Measurements from ENCODE around the gene ZNF816. TPM values are rescaled to one million over a fixed set of nuclear protein-coding genes. Genes with fewer than 3 reads are reported as not detected.

The ZNF816 gene
- total RNA-seq, 2 donors from 2014 or later = 6.5 to 13.7 TPM

- TF ChIP-seq, protein P1, sequence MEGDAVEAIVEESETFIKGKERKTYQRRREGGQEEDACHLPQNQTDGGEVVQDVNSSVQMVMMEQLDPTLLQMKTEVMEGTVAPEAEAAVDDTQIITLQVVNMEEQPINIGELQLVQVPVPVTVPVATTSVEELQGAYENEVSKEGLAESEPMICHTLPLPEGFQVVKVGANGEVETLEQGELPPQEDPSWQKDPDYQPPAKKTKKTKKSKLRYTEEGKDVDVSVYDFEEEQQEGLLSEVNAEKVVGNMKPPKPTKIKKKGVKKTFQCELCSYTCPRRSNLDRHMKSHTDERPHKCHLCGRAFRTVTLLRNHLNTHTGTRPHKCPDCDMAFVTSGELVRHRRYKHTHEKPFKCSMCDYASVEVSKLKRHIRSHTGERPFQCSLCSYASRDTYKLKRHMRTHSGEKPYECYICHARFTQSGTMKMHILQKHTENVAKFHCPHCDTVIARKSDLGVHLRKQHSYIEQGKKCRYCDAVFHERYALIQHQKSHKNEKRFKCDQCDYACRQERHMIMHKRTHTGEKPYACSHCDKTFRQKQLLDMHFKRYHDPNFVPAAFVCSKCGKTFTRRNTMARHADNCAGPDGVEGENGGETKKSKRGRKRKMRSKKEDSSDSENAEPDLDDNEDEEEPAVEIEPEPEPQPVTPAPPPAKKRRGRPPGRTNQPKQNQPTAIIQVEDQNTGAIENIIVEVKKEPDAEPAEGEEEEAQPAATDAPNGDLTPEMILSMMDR (IDR thresholded peaks at IDR 0.05) = no peak
- Histone ChIP-seq H3K36me3 (no peaks in the 10 kb centered on the region), H3K9me3 (no peaks in the 10 kb centered on the region), H3K4me3 (no peak overlapping the region), H3K27ac (no peak overlapping the region), H3K27me3 (replicated peaks; ENCODE audit: insufficient read depth) (no peaks in the 10 kb centered on the region), H3K4me1 (ENCODE audit: control insufficient read depth in 1 of 2, low read depth in 2 of 2) (no peaks in the 10 kb centered on the region)
- ATAC-seq (ENCODE audit: insufficient number of reproducible peaks, low FRiP score, low read depth) (no peak), DNase-seq (ENCODE audit: low spot score) (no peak)
These were observed 44.5 kb upstream of the ZNF816 start for GRCh38 chr19:53007200-53007599.

GRCh38 chr19:53004242-53004641, 41.6 kb upstream of the ZNF816 start:
- Histone ChIP-seq H3K4me3 (no peak overlapping the region), H3K36me3 (no peaks in the 10 kb centered on the region), H3K4me1 (ENCODE audit: control insufficient read depth in 1 of 2, low read depth in 2 of 2) (no peaks in the 10 kb centered on the region), H3K27me3 (replicated peaks; ENCODE audit: insufficient read depth) (no peaks in the 10 kb centered on the region), H3K9me3 (no peaks in the 10 kb centered on the region), H3K27ac (no peak overlapping the region)
- ATAC-seq (ENCODE audit: insufficient number of reproducible peaks, low FRiP score, low read depth) (no peak), DNase-seq (ENCODE audit: low spot score) (no peak)
- TF ChIP-seq, protein P1 (IDR thresholded peaks at IDR 0.05) = no peak

DNA sequence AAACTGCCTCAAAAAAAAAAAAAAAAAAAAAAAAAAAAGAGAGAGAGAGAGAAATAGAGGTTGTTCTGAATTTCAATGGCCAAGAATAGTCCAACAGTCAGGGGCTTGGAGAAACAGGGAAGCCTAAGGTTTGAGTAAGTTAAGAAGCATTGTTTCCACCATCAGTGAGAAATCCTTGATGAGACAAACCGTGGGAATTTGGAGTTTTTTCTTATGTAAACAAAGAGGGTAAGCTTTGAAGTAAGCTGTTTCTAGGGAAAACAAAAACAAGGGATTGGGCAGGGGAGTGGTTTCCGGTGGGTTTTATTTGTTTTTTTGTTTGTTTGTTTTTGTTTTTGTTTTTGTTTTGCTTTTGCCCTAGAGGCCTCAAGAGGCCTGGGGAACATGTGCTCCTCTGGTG, 39.8 kb upstream of the ZNF816 start:
- TF ChIP-seq, protein P1 (IDR thresholded peaks at IDR 0.05) = no peak
- DNase-seq (ENCODE audit: low spot score) = no peak
- no peaks in the 10 kb centered on the region for H3K4me1 ChIP-seq (ENCODE audit: control insufficient read depth in 1 of 2, low read depth in 2 of 2)
- H3K9me3 ChIP-seq = no peaks in the 10 kb centered on the region
- no peaks in the 10 kb centered on the region for H3K36me3 ChIP-seq
- no peak for ATAC-seq (ENCODE audit: insufficient number of reproducible peaks, low FRiP score, low read depth)
- no peak overlapping the region for H3K27ac ChIP-seq
- no peaks in the 10 kb centered on the region for H3K27me3 ChIP-seq (replicated peaks; ENCODE audit: insufficient read depth)
- no peak overlapping the region for H3K4me3 ChIP-seq

DNA sequence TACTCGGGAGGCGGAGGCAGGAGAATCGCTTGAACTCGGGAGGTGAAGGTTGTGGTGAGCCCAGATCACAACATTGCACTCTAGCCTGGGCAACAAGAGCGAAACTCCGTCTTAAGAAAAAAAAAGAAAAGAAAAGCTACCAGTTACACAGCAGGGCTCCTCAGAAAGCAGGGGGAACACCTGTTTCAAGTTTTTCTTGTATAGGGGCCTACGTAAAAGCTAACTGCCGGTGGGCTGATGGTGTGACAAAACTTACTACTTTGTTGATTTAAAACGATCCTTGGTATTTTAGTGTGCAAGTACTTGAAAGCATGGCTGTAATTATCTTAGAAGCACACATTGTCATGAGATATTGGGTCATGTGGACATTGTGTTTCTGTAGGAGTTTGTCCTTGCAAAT, 35.3 kb upstream of the ZNF816 start:
- TF ChIP-seq, protein P1 (IDR thresholded peaks at IDR 0.05) = no peak
- no peak for ATAC-seq (ENCODE audit: insufficient number of reproducible peaks, low FRiP score, low read depth)
- H3K27ac ChIP-seq = no peak overlapping the region
- H3K27me3 ChIP-seq (replicated peaks; ENCODE audit: insufficient read depth) = no peaks in the 10 kb centered on the region
- H3K36me3 ChIP-seq = no peaks in the 10 kb centered on the region
- H3K4me1 ChIP-seq (ENCODE audit: control insufficient read depth in 1 of 2, low read depth in 2 of 2) = peaks cover 0 to 4% of the 10 kb centered on the region in 2 donors
- H3K9me3 ChIP-seq = no peaks in the 10 kb centered on the region
- no peak for DNase-seq (ENCODE audit: low spot score)
- no peak overlapping the region for H3K4me3 ChIP-seq

- no peak for ATAC-seq (ENCODE audit: insufficient number of reproducible peaks, low FRiP score, low read depth)
- Histone ChIP-seq H3K36me3 (no peaks in the 10 kb centered on the region), H3K4me1 (ENCODE audit: control insufficient read depth in 1 of 2, low read depth in 2 of 2) (peaks cover 7 to 23% of the 10 kb centered on the region in 2 donors), H3K9me3 (no peaks in the 10 kb centered on the region), H3K27me3 (replicated peaks; ENCODE audit: insufficient read depth) (no peaks in the 10 kb centered on the region), H3K4me3 (no peak overlapping the region), H3K27ac (no peak overlapping the region)
- TF ChIP-seq, protein P1 (IDR thresholded peaks at IDR 0.05) = no peak
- DNase-seq (ENCODE audit: low spot score) = no peak
These were observed 33.0 kb upstream of the ZNF816 start for GRCh38 chr19:52995711-52996110.

All from thoracic aorta (tissue), 2 donors.